CD14-positive monocyte (primary cell): ENCODE results near the gene PHPT1. TPM values are rescaled to one million over a fixed set of nuclear protein-coding genes. Genes with fewer than 3 reads are reported as not detected.
"Not testable (repeated sequence)": the region's sequence is repeated elsewhere in the genome, so short reads cannot be mapped to it uniquely, and the experiment has no call there.

ENCODE experiments used
- DNase-seq, 3 donors: peaks; one replicate each; pipeline ENCODE4 v3.0.0-alpha.2; 2011 to 2022
- H2AFZ ChIP-seq: 2 replicates; pipeline ENCODE4 v1.6.0; 2012; ENCODE audit warnings: mild to moderate bottlenecking, low read depth, low read length, inconsistent platforms; ENCODE audit not compliant: insufficient read depth, poor library complexity, severe bottlenecking
- H3K27ac ChIP-seq, 2 donors: 1 replicate in 1 of 2; 2 replicates in 1 of 2; pipeline ENCODE4 v1.5.1; 2012 to 2013; ENCODE audit warnings: low read length in 2 of 2, control low read depth in 1 of 2, inconsistent platforms in 1 of 2, low read depth in 1 of 2, mild to moderate bottlenecking in 1 of 2
- H3K27me3 ChIP-seq, 2 donors: one replicate each; pipeline versions ENCODE4 v1.6.0 to v1.6.1; 2011 to 2013; ENCODE audit warnings: low read length in 2 of 2; ENCODE audit not compliant: control insufficient read depth in 2 of 2, insufficient read depth in 2 of 2
- H3K36me3 ChIP-seq, 2 donors: replicated peaks in 1 of 2; 1 replicate in 1 of 2; 2 replicates in 1 of 2; pipeline versions ENCODE4 v1.5.1 to v1.6.1; 2012 to 2013; ENCODE audit warnings: low read length in 2 of 2, control low read depth in 1 of 2, inconsistent platforms in 1 of 2, mild to moderate bottlenecking in 1 of 2; ENCODE audit not compliant: insufficient read depth in 2 of 2, control insufficient read depth in 1 of 2
- H3K4me1 ChIP-seq, 2 donors: 1 replicate in 1 of 2; 2 replicates in 1 of 2; pipeline versions ENCODE4 v1.5.1 to v1.6.1; 2012 to 2013; ENCODE audit warnings: low read length in 2 of 2, control low read depth in 1 of 2, inconsistent platforms in 1 of 2, mild to moderate bottlenecking in 1 of 2, moderate library complexity in 1 of 2; ENCODE audit not compliant: insufficient read depth in 2 of 2, control insufficient read depth in 1 of 2
- H3K4me2 ChIP-seq: replicated peaks from 2 replicates; pipeline ENCODE3; 2012; ENCODE audit warnings: low read length, moderate library complexity, mild to moderate bottlenecking; ENCODE audit not compliant: poor library complexity, severe bottlenecking; ENCODE audit errors: extremely low read depth
- H3K4me3 ChIP-seq, 3 experiments: fragments of 200-600 bp in 1 of 3; sonication (generic) in 1 of 3; replicated peaks in 1 of 3; 1 replicate in 2 of 3; 2 replicates in 1 of 3; pipeline ENCODE4 v1.5.1; 2011 to 2013; ENCODE audit warnings: low read length in 3 of 3, mild to moderate bottlenecking in 3 of 3, control low read depth in 2 of 3, low read depth in 2 of 3, inconsistent platforms in 1 of 3, moderate library complexity in 1 of 3
- H3K79me2 ChIP-seq: 2 replicates; pipeline ENCODE4 v1.6.0; 2012; ENCODE audit warnings: mild to moderate bottlenecking, control low read depth, inconsistent platforms, low read length, moderate library complexity; ENCODE audit not compliant: insufficient read depth
- H3K9ac ChIP-seq: 2 replicates; pipeline ENCODE4 v1.6.0; 2017; ENCODE audit warnings: low read length, mild to moderate bottlenecking; ENCODE audit not compliant: insufficient read depth, poor library complexity, severe bottlenecking
- H3K9me3 ChIP-seq, 2 donors: replicated peaks in 1 of 2; 1 replicate in 1 of 2; 2 replicates in 1 of 2; pipeline versions ENCODE4 v1.5.1 to v1.6.1; 2012 to 2013; ENCODE audit warnings: low read length in 2 of 2, control low read depth in 1 of 2; ENCODE audit not compliant: control insufficient read depth in 1 of 2, insufficient read depth in 1 of 2
- H4K20me1 ChIP-seq: 2 replicates; pipeline ENCODE4 v1.6.0; 2012; ENCODE audit warnings: mild to moderate bottlenecking, low read length, control low read depth, moderate library complexity; ENCODE audit not compliant: insufficient read depth
- H3K27ac Mint-ChIP-seq, 7 donors: one replicate each; pipeline ENCODE4 v1.8.0; 2020; ENCODE audit warnings: mild to moderate bottlenecking in 7 of 7, mixed read lengths in 7 of 7, moderate library complexity in 6 of 7, inconsistent platforms in 2 of 7
- H3K27me3 Mint-ChIP-seq, 3 donors: one replicate each; pipeline ENCODE4 v1.8.0; 2021 to 2022; ENCODE audit warnings: low read depth in 3 of 3, mild to moderate bottlenecking in 3 of 3, mixed read lengths in 3 of 3, moderate library complexity in 3 of 3, inconsistent platforms in 1 of 3
- H3K36me3 Mint-ChIP-seq, 2 donors: one replicate each; pipeline ENCODE4 v1.8.0; 2020; ENCODE audit warnings: mixed read lengths in 2 of 2, inconsistent platforms in 1 of 2, mild to moderate bottlenecking in 1 of 2
- H3K4me1 Mint-ChIP-seq: one replicate; pipeline ENCODE4 v1.8.0; 2020; ENCODE audit warnings: mild to moderate bottlenecking, mixed read lengths
- H3K4me3 Mint-ChIP-seq, 2 donors: one replicate each; pipeline ENCODE4 v1.8.0; 2020; ENCODE audit warnings: mild to moderate bottlenecking in 2 of 2, mixed read lengths in 2 of 2, moderate library complexity in 1 of 2
- H3K9me3 Mint-ChIP-seq, 7 donors: one replicate each; pipeline ENCODE4 v1.8.0; 2020 to 2022; ENCODE audit warnings: mixed read lengths in 7 of 7, mild to moderate bottlenecking in 6 of 7, moderate library complexity in 6 of 7, inconsistent platforms in 2 of 7
- CTCF ChIP-seq: fragments of 200-600 bp; IDR thresholded peaks from one replicate; pipeline ENCODE4 v1.8.0; 2022; ENCODE audit warnings: antibody characterized with exemption, mild to moderate bottlenecking
- WGBS: methylation state at CpG from one replicate; pipeline ENCODE4 v1.1.5; 2013; ENCODE audit warnings: missing lambda C conversion rate; ENCODE audit not compliant: insufficient coverage; 5-methylcytosine and 5-hydroxymethylcytosine counted together
- intact Hi-C, 2 donors: fragments of 100-400 bp; cut with micrococcal nuclease; formaldehyde crosslinking; loops; one replicate each; pipeline versions ENCODE4 v1.15.0 to v1.15.1; 2023
- polyA plus RNA-seq, 3 donors: library from polyadenylated mRNA; depleted of rRNA in 1 of 3; unstranded in 2 of 3; stranded (reverse) in 1 of 3; fragments of 300-500 nt in 2 of 3; fragments of >200 nt in 1 of 3; fragmentation: Illumina TruSeq in 2 of 3; gene quantifications; 1 replicate in 2 of 3; 2 replicates in 1 of 3; pipeline ENCODE4 v1.2.3, GENCODE V29; 2012 to 2021

PHPT1 gene
- polyA plus RNA-seq, 3 donors: 70.0 to 163 (median 94.3) TPM

- Histone ChIP-seq H3K4me1 (peaks cover 10 to 14% of the 10 kb centered on the region in 2 donors), H2AFZ (no peak overlapping the region), H3K9ac (peak overlapping the region; percentile 93), H3K27ac (peak overlapping the region in 1 of 2 donors; percentile 89), H3K36me3 (peaks cover 33 to 39% of the 10 kb centered on the region in 2 donors), H3K79me2 (peaks cover 24% of the 10 kb centered on the region), H4K20me1 (peaks cover 24% of the 10 kb centered on the region), H3K4me2 (peak overlapping the region; percentile 72), H3K9me3 (no peaks in the 10 kb centered on the region), H3K27me3 (no peaks in the 10 kb centered on the region), H3K4me3 (peak overlapping the region; percentile 47 to 84 (median 54))
- H3K4me1 Mint-ChIP-seq: peaks cover 11% of the 10 kb centered on the region
- no peak for TF ChIP-seq CTCF
- H3K4me3 Mint-ChIP-seq: peak overlapping the region; percentile 79 to 83
- peaks cover 0 to 5% (median 0%) of the 10 kb centered on the region in 7 donors for H3K9me3 Mint-ChIP-seq
- 68% methylated on average over 11 of the region's 11 CpGs for WGBS
- H3K27me3 Mint-ChIP-seq: peaks cover 0 to 1% (median 0%) of the 10 kb centered on the region in 3 donors
- peak in 1 of 3 donors; percentile 10 for DNase-seq
- peak overlapping the region; percentile 30 to 92 (median 83) for H3K27ac Mint-ChIP-seq
- peaks cover 29 to 36% of the 10 kb centered on the region in 2 donors for H3K36me3 Mint-ChIP-seq
- intact Hi-C loops: no loop called here
Observed at GRCh38 chr9:136865041-136865767, 16.0 kb downstream of the PHPT1 start.

- peaks cover 32 to 35% of the 10 kb centered on the region in 2 donors for H3K36me3 ChIP-seq
- WGBS: 0% methylated on average over 18 of the region's 20 CpGs
- H3K9me3 ChIP-seq: peaks cover 0 to 3% of the 10 kb centered on the region in 2 donors
- peak overlapping the region in 1 of 2 donors; percentile 89 for H3K27ac ChIP-seq
- peak overlapping the region; percentile 93 for H3K9ac ChIP-seq
- H3K4me2 ChIP-seq: peak overlapping the region; percentile 72
- Mint-ChIP-seq H3K36me3 (peaks cover 26 to 32% of the 10 kb centered on the region in 2 donors), H3K9me3 (peaks cover 0 to 8% (median under 1%) of the 10 kb centered on the region in 7 donors), H3K27ac (peak overlapping the region; percentile 30 to 92 (median 83)), H3K4me3 (peak overlapping the region; percentile 79 to 83), H3K4me1 (peaks cover 11% of the 10 kb centered on the region), H3K27me3 (peaks cover 0 to 3% (median 0%) of the 10 kb centered on the region in 3 donors)
- H3K4me3 ChIP-seq: peak overlapping the region; percentile 47 to 84 (median 54)
- peaks cover 20% of the 10 kb centered on the region for H4K20me1 ChIP-seq
- intact Hi-C loops: loop anchor here (2.0 kb wide), 1 partner anchor 21 kb away; the partner anchor contains the start of gene TRAF2 (in 2 of the 2)
- peaks cover 10 to 14% of the 10 kb centered on the region in 2 donors for H3K4me1 ChIP-seq
- DNase-seq: peak in 1 of 3 donors; percentile 8
- H3K79me2 ChIP-seq: peaks cover 24% of the 10 kb centered on the region
- no peak for TF ChIP-seq CTCF
- peak overlapping the region; percentile 78 for H2AFZ ChIP-seq
- H3K27me3 ChIP-seq: no peaks in the 10 kb centered on the region
Observed at GRCh38 chr9:136865768-136866103, 16.5 kb downstream of the PHPT1 start.

- Histone ChIP-seq H4K20me1 (peaks cover 12% of the 10 kb centered on the region), H2AFZ (peak overlapping the region; percentile 46), H3K36me3 (peaks cover 19 to 23% of the 10 kb centered on the region in 2 donors), H3K9ac (peak overlapping the region; percentile 93), H3K9me3 (peaks cover 0 to 13% of the 10 kb centered on the region in 2 donors), H3K79me2 (peaks cover 24% of the 10 kb centered on the region), H3K4me1 (peaks cover 10 to 14% of the 10 kb centered on the region in 2 donors), H3K4me3 (peak overlapping the region; percentile 44 to 84 (median 61)), H3K4me2 (peak overlapping the region; percentile 72), H3K27ac (peak overlapping the region in 1 of 2 donors; percentile 58)
- Mint-ChIP-seq H3K27ac (peak overlapping the region in 5 of 7 donors; percentile 67 to 88 (median 81)), H3K36me3 (peaks cover 18 to 24% of the 10 kb centered on the region in 2 donors), H3K9me3 (peaks cover 0 to 18% (median 9%) of the 10 kb centered on the region in 7 donors), H3K4me1 (peaks cover 11% of the 10 kb centered on the region), H3K4me3 (peak overlapping the region; percentile 74 to 75)
- not testable (repeated sequence) for H3K27me3 Mint-ChIP-seq, H3K27me3 ChIP-seq, DNase-seq
- intact Hi-C loops: loop anchor here (2.0 kb wide), 1 partner anchor 20 kb away; the partner anchor contains the start of gene TRAF2 (in 2 of the 2)
- 93% methylated on average over 20 of the region's 29 CpGs for WGBS
Observed at GRCh38 chr9:136866898-136867421, 17.8 kb downstream of the PHPT1 start.
